Urinary bladder (tissue), 4 donors: Measurements from ENCODE around the gene EPB41L2. TPM values are rescaled to one million over a fixed set of nuclear protein-coding genes. Genes with fewer than 3 reads are reported as not detected.
"Not testable (repeated sequence)": the region's sequence is repeated elsewhere in the genome, so short reads cannot be mapped to it uniquely, and the experiment has no call there.

Experiments used
- DNase-seq: peaks from one replicate; pipeline ENCODE4 v3.0.0-alpha.2; 2015; ENCODE audit errors: extremely low spot score
- H3K27ac ChIP-seq: one replicate; pipeline ENCODE4 v1.5.1; 2013; ENCODE audit warnings: low read depth, mild to moderate bottlenecking, moderate library complexity
- H3K36me3 ChIP-seq: one replicate; pipeline ENCODE4 v1.6.1; 2013; ENCODE audit warnings: mild to moderate bottlenecking, moderate library complexity; ENCODE audit not compliant: insufficient read depth
- H3K4me1 ChIP-seq: one replicate; pipeline ENCODE4 v1.6.1; 2013; ENCODE audit warnings: mild to moderate bottlenecking, moderate library complexity; ENCODE audit not compliant: insufficient read depth
- H3K4me3 ChIP-seq: one replicate; pipeline ENCODE4 v1.5.1; 2013; ENCODE audit warnings: low read depth, low read length
- WGBS: extraction: QIAGEN DNeasy Blood & Tissue Kit; methylation state at CpG from one replicate; pipeline ENCODE4 v1.1.7; 2013; 5-methylcytosine and 5-hydroxymethylcytosine counted together
- polyA plus RNA-seq: library from polyadenylated mRNA; stranded (reverse); fragments of 200-250 nt; gene quantifications from one replicate; pipeline ENCODE4 v1.2.3, GENCODE V29; 2013
- total RNA-seq: library from RNA; depleted of rRNA; stranded (reverse); fragments of >200 nt; gene quantifications from one replicate; pipeline ENCODE4 v1.2.3, GENCODE V29; 2014
- donor health status: healthy with polysubstance abuse.
- donor health status: healthy.

EPB41L2 gene
- total and polyA plus RNA-seq, 2 donors: 47.3 to 386 TPM

- Histone ChIP-seq H3K27ac (no peak overlapping the region), H3K36me3 (no peaks in the 10 kb centered on the region), H3K4me1 (peaks cover 1% of the 10 kb centered on the region), H3K4me3 (no peak overlapping the region)
- DNase-seq: no peak
- 68% methylated on average over 8 of the region's 8 CpGs for WGBS
These were observed 60.9 kb downstream of the EPB41L2 start for GRCh38 chr6:131001945-131002660.

DNA sequence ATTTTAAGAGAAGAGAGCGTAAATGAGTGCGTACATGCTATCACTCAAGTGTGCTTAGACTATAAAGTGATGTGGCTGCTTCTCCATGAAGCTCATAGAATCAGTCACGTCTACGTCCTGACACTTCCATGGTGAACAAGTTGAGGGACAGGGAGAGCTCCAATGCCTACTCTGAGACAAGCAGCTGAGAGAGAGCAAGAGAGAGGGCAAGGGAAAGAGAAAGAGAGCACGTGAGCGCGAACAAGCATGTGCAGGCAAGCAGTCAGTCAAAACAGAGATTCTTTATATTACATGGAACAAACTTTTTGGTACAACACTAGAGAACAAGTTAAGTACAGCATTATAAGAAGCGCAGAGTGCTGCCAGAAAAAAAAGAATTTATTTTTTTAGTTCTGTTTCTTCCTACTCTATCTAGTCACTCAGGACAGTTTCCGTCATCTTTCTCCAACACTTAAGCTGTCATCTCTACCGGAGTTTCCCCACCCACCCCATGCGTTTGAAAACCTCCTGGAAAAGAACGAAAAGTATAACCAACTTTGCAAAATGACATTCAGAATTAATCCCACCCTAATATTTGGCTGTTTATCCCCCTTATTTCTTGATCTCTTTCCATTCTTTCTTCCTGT is 61.8 kb downstream of the EPB41L2 start:
- H3K4me1 ChIP-seq: peaks cover 1% of the 10 kb centered on the region
- WGBS: 70% methylated on average over 12 of the region's 12 CpGs
- no peak for DNase-seq
- no peaks in the 10 kb centered on the region for H3K36me3 ChIP-seq
- no peak overlapping the region for H3K27ac ChIP-seq
- no peak overlapping the region for H3K4me3 ChIP-seq

GRCh38 chr6:131000544-131000943 is 62.5 kb downstream of the EPB41L2 start:
- no peak for DNase-seq
- peaks cover 3% of the 10 kb centered on the region for H3K4me1 ChIP-seq
- no peaks in the 10 kb centered on the region for H3K36me3 ChIP-seq
- no peak overlapping the region for H3K4me3 ChIP-seq
- 67% methylated on average over 6 of the region's 6 CpGs for WGBS
- H3K27ac ChIP-seq: no peak overlapping the region

GRCh38 chr6:130997061-130997753 is 65.8 kb downstream of the EPB41L2 start:
- WGBS: 62% methylated on average over 6 of the region's 6 CpGs
- Histone ChIP-seq H3K36me3 (no peaks in the 10 kb centered on the region), H3K4me3 (no peak overlapping the region), H3K4me1 (peaks cover 2% of the 10 kb centered on the region), H3K27ac (no peak overlapping the region)
- no peak for DNase-seq

DNA sequence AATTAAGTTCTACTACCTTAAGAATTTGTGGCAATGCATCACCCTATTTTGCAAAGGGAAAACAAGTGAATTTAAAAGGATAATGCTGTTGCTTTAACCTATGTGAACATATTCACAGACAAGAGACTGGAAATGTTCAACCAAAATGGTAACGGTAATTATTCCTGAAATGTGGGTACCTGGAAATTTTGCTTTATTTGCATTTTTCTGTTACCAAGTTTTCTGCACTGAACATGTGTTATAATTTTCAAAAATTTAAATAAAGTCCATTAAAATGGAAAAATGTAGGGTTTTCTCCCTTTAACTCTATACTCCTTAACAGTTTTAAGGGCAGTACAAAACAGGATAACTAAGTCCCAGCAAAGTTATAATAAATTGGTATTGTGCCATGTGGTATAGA is 66.4 kb downstream of the EPB41L2 start:
- H3K27ac ChIP-seq: no peak overlapping the region
- no peak for DNase-seq
- H3K4me1 ChIP-seq: peaks cover 2% of the 10 kb centered on the region
- no peak overlapping the region for H3K4me3 ChIP-seq
- WGBS: 95% methylated on average over 1 of the region's 1 CpG
- no peaks in the 10 kb centered on the region for H3K36me3 ChIP-seq

- no peak for DNase-seq
- peaks cover 2% of the 10 kb centered on the region for H3K4me1 ChIP-seq
- WGBS: 86% methylated on average over 2 of the region's 2 CpGs
These were observed 67.1 kb downstream of the EPB41L2 start for GRCh38 chr6:130995783-130996447.

GRCh38 chr6:130994319-130995097 is 68.5 kb downstream of the EPB41L2 start:
- Histone ChIP-seq H3K27ac (no peak overlapping the region), H3K36me3 (no peaks in the 10 kb centered on the region), H3K4me1 (peaks cover 2% of the 10 kb centered on the region), H3K4me3 (no peak overlapping the region)
- WGBS: 97% methylated on average over 10 of the region's 10 CpGs
- DNase-seq: no peak

More at GRCh38 chr6:130995783-130996447, 67.1 kb downstream of the EPB41L2 start:
- no peak overlapping the region for H3K27ac ChIP-seq
- no peaks in the 10 kb centered on the region for H3K36me3 ChIP-seq
- H3K4me3 ChIP-seq: no peak overlapping the region

- Histone ChIP-seq H3K27ac (no peak overlapping the region), H3K4me1 (peaks cover 2% of the 10 kb centered on the region), H3K36me3 (no peaks in the 10 kb centered on the region), H3K4me3 (no peak overlapping the region)
- DNase-seq: no peak
- WGBS: 88% methylated on average over 11 of the region's 11 CpGs
These were observed 69.7 kb downstream of the EPB41L2 start for GRCh38 chr6:130993292-130993765.

DNA sequence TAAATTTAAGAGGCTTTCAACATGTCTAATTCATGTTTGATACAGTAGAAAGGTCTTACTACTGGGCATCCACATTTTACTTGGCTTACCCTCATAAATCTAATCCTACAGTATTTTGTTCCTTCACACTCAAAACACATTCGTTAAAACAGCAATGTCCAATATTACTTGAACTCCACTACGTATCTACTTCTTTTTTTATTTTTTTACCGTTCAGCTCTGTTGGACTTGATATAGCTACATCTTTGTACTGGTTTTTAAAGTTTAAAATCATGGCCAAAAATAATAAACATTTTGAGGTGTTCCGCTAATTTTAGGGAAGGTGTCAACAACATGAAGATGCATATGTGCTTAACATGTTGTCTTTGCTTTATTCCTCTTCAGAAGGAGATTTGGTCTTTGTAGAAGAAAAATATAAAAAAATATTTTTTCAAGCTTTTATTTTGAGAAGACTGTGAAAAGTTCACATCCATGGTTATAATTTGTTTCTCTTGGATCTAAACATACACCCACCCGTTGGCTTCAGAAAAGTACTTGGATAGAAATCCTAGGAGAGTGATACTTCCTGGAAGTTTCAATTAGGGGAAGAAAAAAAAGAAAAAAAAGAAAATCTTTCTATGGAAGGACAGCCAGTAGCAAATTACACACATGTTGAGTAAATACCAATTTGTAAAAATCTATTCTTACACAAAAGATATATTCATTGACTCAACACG is 71.5 kb downstream of the EPB41L2 start:
- H3K27ac ChIP-seq: no peak overlapping the region
- no peak for DNase-seq
- 68% methylated on average over 6 of the region's 6 CpGs for WGBS
- H3K4me3 ChIP-seq: no peak overlapping the region
- H3K36me3 ChIP-seq: no peaks in the 10 kb centered on the region
- H3K4me1 ChIP-seq: peaks cover 2% of the 10 kb centered on the region

GRCh38 chr6:130987539-130987938 is 75.5 kb downstream of the EPB41L2 start:
- 97% methylated on average over 5 of the region's 5 CpGs for WGBS
- H3K4me3 ChIP-seq, H3K27ac ChIP-seq, DNase-seq, H3K4me1 ChIP-seq, H3K36me3 ChIP-seq: not testable (repeated sequence)

DNA sequence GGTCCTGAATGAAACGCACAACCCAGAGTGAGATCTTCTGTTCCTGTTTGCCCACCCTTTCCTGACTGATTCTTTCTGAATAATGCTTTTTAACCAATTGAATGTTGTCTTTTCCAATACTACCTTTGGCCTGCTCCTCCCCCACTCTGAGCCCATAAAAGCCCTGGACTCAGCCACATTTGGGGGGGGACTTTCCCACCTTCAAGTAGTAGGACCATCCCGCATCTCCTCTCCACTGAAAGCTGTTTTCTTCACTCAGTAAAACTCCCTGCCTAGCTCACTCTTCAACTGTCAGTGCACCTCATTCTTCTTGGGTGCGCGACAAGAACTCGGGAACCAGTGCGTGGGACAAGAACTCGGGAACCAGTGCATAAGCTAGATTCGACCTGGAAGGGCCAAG is 77.9 kb downstream of the EPB41L2 start:
- H3K4me3 ChIP-seq: no peak overlapping the region
- DNase-seq: no peak
- H3K4me1 ChIP-seq: no peaks in the 10 kb centered on the region
- WGBS: 98% methylated on average over 8 of the region's 8 CpGs
- no peaks in the 10 kb centered on the region for H3K36me3 ChIP-seq
- H3K27ac ChIP-seq: no peak overlapping the region

GRCh38 chr6:130982941-130983456 is 80.0 kb downstream of the EPB41L2 start:
- H3K27ac ChIP-seq: no peak overlapping the region
- no peaks in the 10 kb centered on the region for H3K36me3 ChIP-seq
- WGBS: 72% methylated on average over 6 of the region's 6 CpGs
- DNase-seq: no peak
- no peaks in the 10 kb centered on the region for H3K4me1 ChIP-seq
- no peak overlapping the region for H3K4me3 ChIP-seq
